OCI-LY7 (cell line): ENCODE measurements around the gene CUEDC1. TPM values are rescaled to one million over a fixed set of nuclear protein-coding genes. Genes with fewer than 3 reads are reported as not detected.

Experiments used
- BruUV-seq: library from RNA; stranded (reverse); fragments of 400-500 nt; replicated peaks from 2 replicates; lab custom pipeline; 2021; lab: Mats Ljungman, UMichigan
- CTCF ChIA-PET: fragments of 300-600 bp; sonication (Branson Sonifier 250); formaldehyde crosslinking; loops from one replicate; lab custom pipeline; 2022; ENCODE audit warnings: antibody characterized with exemption; ENCODE audit not compliant: unreplicated experiment; lab: Charles Lee
- POLR2A ChIA-PET: fragments of 300-600 bp; sonication (Branson Sonifier 250); formaldehyde crosslinking; loops from one replicate; lab custom pipeline; 2022; ENCODE audit warnings: antibody characterized with exemption; lab: Charles Lee
- DNase-seq: peaks from one replicate; pipeline ENCODE4 v3.0.0-alpha.2; 2015; ENCODE audit warnings: low spot score
- H2AFZ ChIP-seq: fragments of 200-600 bp; sonication (generic), shearing (Covaris generic); 2 replicates; pipeline ENCODE4 v1.6.1; 2014; ENCODE audit warnings: mild to moderate bottlenecking, antibody characterized with exemption, low read length, moderate library complexity
- H3K27ac ChIP-seq: fragments of 200-600 bp; sonication (generic); 2 replicates; pipeline ENCODE4 v1.5.1; 2014; ENCODE audit warnings: mixed run types, low read depth, mild to moderate bottlenecking, moderate library complexity, low read length, inconsistent platforms; ENCODE audit not compliant: poor library complexity, severe bottlenecking
- H3K36me3 ChIP-seq: fragments of 200-600 bp; sonication (generic); 2 replicates; pipeline ENCODE4 v1.6.1; 2014; ENCODE audit warnings: mild to moderate bottlenecking, antibody characterized with exemption, low read length, moderate library complexity, mixed read lengths; ENCODE audit not compliant: insufficient read depth
- H3K4me1 ChIP-seq: fragments of 200-600 bp; sonication (generic); 2 replicates; pipeline ENCODE4 v1.5.1; 2014; ENCODE audit warnings: mild to moderate bottlenecking, low read length; ENCODE audit not compliant: insufficient read depth, poor library complexity, severe bottlenecking
- H3K4me2 ChIP-seq: fragments of 200-600 bp; sonication (generic); 2 replicates; pipeline ENCODE4 v1.6.1; 2014; ENCODE audit warnings: mild to moderate bottlenecking, low read length
- H3K4me3 ChIP-seq: fragments of 200-600 bp; sonication (generic); 2 replicates; pipeline ENCODE4 v1.5.1; 2014; ENCODE audit warnings: mild to moderate bottlenecking, low read depth, low read length; ENCODE audit not compliant: poor library complexity, severe bottlenecking
- H3K79me2 ChIP-seq: fragments of 200-600 bp; sonication (generic); 2 replicates; pipeline ENCODE4 v1.6.1; 2016; ENCODE audit warnings: low read depth, mild to moderate bottlenecking, low read length, moderate library complexity, mixed read lengths; ENCODE audit not compliant: insufficient read depth
- H3K9me2 ChIP-seq: fragments of 200-600 bp; sonication (generic); 2 replicates; pipeline ENCODE4 v1.6.1; 2016; ENCODE audit warnings: mild to moderate bottlenecking, low read length, mixed read lengths; ENCODE audit not compliant: insufficient read depth
- H3K9me3 ChIP-seq: fragments of 200-600 bp; sonication (generic); 2 replicates; pipeline ENCODE4 v1.6.1; 2014; ENCODE audit warnings: mild to moderate bottlenecking, mixed run types, low read length, mixed read lengths
- H4K20me1 ChIP-seq: fragments of 200-600 bp; sonication (generic); 2 replicates; pipeline ENCODE4 v1.6.1; 2014; ENCODE audit warnings: mild to moderate bottlenecking, antibody characterized with exemption, low read length, moderate library complexity, mixed read lengths; ENCODE audit not compliant: insufficient read depth
- CTCF ChIP-seq: fragments of 200-600 bp; sonication (generic); conservative IDR thresholded peaks from 2 replicates; pipeline ENCODE4 v1.5.1; 2014; ENCODE audit warnings: mild to moderate bottlenecking, antibody characterized with exemption, low read length, moderate library complexity, mixed read lengths
- EZH2phosphoT487 ChIP-seq: fragments of 200-600 bp; sonication (generic); IDR thresholded peaks from 2 replicates; pipeline ENCODE4 v1.6.1; 2018; ENCODE audit warnings: low read depth, borderline replicate concordance, mild to moderate bottlenecking, mixed run types, antibody characterized with exemption, low read length, moderate library complexity, mixed read lengths
- intact Hi-C: fragments of 100-400 bp; cut with micrococcal nuclease; formaldehyde crosslinking; loops from one replicate; pipeline ENCODE4 v1.10.0; 2022; ENCODE audit not compliant: unreplicated experiment
- total RNA-seq, 2 experiments: library from RNA; depleted of rRNA in 1 of 2; stranded (reverse); fragments of >200 nt in 1 of 2; shearing (Covaris generic) in 1 of 2; gene quantifications; 2 replicates each; pipeline ENCODE4 v1.2.3, GENCODE V29; 2014 to 2022

CUEDC1 gene
- total RNA-seq, 2 experiments from 2014 or later, result 0.74 TPM; not detected in 1

- Histone ChIP-seq H3K4me2 (no peak overlapping the region), H3K27ac (no peak overlapping the region), H3K9me2 (no peaks in the 10 kb centered on the region), H3K36me3 (peaks cover 97% of the 10 kb centered on the region), H4K20me1 (peaks cover 21% of the 10 kb centered on the region; the same call in 1 of the 2 replicates), H3K4me3 (no peak overlapping the region), H3K9me3 (no peaks in the 10 kb centered on the region), H2AFZ (no peak overlapping the region), H3K4me1 (no peaks in the 10 kb centered on the region), H3K79me2 (peaks cover 25% of the 10 kb centered on the region)
- TF ChIP-seq EZH2phosphoT487 (no peak), CTCF (no peak)
- ChIA-PET POLR2A (interaction anchor here (1.1 kb wide), 1 partner anchor 13 kb away, joined by 3 read pairs; no protein-coding TSS in a partner anchor), CTCF (no interaction called here)
- intact Hi-C loops, result no loop called here
- no TSS peak for BruUV-seq
- DNase-seq, result no peak
Observed at GRCh38 chr17:57980522-57980921, 25.3 kb upstream of the CUEDC1 start.

- H3K79me2 ChIP-seq, result peaks cover 11% of the 10 kb centered on the region
- ChIA-PET POLR2A (interaction anchor here (0.7 kb wide), 1 partner anchor 38 kb away, joined by 4 read pairs; no protein-coding TSS in a partner anchor), CTCF (interaction anchor here (0.5 kb wide), 1 partner anchor 15 kb away, joined by 4 read pairs; no protein-coding TSS in a partner anchor)
Observed at GRCh38 chr17:57979076-57979475, 23.9 kb upstream of the CUEDC1 start.

More at GRCh38 chr17:57979076-57979475, 23.9 kb upstream of the CUEDC1 start:
- no peak overlapping the region for H3K4me3 ChIP-seq
- no peak for DNase-seq
- H3K4me1 ChIP-seq, result no peaks in the 10 kb centered on the region
- H4K20me1 ChIP-seq, result peaks cover 7% of the 10 kb centered on the region; the same call in 1 of the 2 replicates
- TF ChIP-seq EZH2phosphoT487 (no peak), CTCF (no peak)
- H3K36me3 ChIP-seq, result peaks cover 99% of the 10 kb centered on the region
- no peaks in the 10 kb centered on the region for H3K9me2 ChIP-seq
- no peak overlapping the region for H3K27ac ChIP-seq
- intact Hi-C loops, result no loop called here
- no TSS peak for BruUV-seq
- no peak overlapping the region for H3K4me2 ChIP-seq
- no peaks in the 10 kb centered on the region for H3K9me3 ChIP-seq
- H2AFZ ChIP-seq, result no peak overlapping the region
